Stimulated activated CD4-positive, alpha-beta T cell treated with anti-CD3 and anti-CD28 coated beads, Interleukin-15, amount 100 ng/mL, for 1 hour (primary cell): Measurements from ENCODE around the gene TTLL8.

Experiments used
- DNase-seq, 2 donors: peaks; one replicate each; pipeline ENCODE4 v3.0.0-alpha.2; 2020; ENCODE audit warnings: low read depth in 1 of 2, low spot score in 1 of 2

TTLL8 gene

DNA sequence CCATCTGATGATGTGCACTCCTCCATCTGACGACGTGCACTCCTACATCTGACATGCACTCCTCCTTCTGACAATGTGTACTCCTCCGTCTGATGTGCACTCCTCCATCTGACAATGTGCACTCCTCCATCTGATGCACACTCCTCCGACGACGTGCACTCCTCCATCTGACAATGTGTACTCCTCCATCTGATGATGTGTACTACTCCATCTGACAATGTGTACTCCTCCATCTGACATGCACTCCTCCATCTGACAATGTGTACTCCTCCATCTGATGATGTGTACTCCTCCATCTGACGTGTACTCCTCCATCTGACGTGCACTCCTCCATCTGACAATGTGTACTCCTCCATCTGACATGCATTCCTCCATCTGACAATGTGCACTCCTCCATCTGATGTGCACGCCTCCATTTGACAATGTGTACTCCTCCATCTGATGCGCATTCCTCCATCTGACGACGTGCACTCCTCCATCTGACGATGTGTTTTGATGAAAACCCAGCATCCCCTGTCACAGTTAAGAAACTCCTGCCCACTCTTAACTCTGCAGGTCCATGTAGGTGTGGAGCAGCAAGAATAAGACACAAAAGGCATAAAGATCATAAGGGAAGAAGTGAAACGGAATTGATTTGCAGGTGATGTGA is 35.8 kb downstream of the TTLL8 start:
- DNase-seq: no peak

DNA sequence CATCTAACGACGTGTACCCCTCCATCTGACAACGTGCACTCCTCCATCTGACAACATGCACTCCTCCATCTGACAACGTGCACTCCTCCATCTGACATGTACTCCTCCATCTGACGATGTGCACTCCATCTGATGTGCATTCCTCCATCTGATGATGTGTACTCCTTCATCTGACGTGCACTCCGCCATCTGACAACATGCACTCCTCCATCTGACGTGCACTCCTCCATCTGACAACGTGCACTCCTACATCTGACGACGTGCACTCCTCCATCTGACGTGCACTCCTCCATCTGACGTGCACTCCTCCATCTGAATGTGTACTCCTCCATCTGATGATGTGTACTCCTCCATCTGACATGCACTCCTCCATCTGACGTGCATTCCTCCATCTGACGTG is 37.5 kb downstream of the TTLL8 start:
- no peak for DNase-seq

DNA sequence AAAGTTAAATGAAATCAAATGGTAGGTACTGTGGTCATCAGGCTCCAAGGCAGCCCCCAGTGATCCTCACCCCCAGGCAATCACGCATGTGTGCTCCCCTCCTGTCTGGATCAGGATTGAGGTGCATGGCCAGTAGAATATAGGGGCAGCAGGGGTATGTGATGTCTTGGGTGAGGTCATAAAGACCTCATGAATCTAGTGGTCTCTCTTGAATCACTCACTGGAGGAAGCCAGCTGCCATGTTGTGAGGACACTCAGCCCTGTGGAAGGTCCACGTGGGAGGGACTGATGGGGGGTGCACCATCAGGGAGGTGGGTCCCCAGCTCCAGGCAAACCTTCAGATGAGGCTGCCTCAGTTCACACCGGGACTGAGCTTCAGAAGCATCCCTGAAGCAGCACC is 38.8 kb downstream of the TTLL8 start:
- DNase-seq: no peak

DNA sequence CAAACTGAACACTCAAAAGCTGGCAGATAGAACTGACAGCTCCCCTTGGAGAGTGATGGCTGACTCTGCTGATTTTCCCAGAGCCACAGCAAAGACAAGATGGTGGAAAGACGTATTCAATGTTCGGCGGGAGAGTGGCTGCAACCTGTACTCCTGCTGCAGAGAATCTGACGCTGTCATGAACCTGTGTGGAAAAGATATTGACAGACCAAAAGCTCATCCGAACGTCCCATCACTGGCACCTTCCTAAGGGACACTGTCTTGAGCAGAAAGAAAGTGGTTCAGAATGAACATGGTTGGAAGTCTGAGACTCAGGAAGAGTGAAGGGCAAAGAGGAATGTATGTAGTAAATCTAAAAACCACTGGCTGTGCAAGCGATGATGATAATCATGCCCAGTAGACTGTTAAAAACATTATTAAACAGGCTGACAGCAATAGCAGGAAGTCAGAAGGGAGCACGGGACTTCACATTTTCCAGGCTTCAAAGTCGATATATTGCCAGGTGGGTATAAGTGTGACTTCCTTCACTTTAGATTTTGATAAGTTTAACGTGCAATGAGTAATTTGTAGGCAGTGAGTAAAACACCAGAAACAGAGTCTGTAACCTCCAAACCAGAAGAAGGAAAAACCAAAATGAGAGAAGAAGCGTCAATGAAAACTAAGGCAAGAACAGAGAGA is 39.4 kb downstream of the TTLL8 start:
- DNase-seq: no peak

DNA sequence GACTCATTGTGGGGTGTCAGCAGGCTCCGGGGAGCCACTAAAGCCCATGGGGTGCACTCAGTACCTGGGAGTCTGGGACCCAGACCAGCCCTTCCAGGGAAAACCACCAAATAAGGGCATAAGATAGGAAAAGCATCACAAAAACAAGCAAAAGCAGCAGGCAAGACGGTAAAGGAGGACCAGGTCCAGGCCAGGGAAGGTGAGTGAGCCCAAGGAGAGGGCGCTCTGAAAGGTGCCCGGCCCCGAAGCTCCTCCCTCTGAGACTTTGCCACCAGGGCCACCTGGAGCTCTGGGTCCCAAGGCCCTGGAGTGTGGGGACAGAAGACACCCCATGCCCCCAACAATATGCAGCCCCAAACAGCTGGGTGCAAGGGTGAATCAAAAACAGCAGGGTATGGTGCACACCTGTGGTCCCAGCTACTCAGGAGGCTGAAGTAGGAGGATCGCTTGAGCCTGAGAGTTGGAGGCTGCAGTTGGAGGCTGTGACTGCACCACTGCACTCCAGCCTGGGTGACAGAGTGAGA is 40.3 kb downstream of the TTLL8 start:
- DNase-seq: no peak

DNA sequence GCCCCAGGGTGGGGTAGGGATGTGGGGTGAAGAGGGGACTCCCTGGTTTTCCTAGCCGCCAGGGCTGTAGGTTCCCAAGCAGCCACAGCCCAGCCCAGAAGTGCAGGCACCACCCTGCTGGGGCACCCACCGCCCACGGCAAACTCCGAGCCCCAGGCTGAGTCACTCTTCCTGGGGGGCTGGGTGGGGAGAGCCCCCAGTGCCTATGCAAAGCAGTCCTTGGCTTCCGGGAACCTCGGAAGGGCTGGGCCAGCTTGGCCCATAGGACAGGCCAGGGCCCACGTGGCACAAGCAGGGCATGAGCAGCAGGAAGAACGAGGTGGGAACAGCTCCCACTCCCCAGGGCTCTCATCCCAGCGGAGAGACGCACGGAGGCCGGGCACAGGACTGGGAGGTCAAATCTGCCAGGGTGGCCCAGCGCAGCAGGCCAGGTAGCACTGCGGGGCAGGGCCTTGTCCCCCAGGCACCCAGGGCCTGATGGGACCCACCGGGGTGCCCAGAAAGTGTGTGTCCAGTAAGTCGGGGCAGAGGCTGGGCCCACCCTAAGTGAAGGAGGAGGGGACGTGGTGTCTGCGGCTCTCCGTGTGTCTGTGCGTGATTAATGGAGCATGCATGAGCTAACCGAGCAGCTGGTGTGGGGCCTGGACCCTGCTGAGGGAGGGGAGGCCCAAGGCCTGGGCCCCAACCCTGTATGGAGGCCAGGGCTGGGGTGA is 41.0 kb downstream of the TTLL8 start:
- DNase-seq: peak; percentile 19 to 60

DNA sequence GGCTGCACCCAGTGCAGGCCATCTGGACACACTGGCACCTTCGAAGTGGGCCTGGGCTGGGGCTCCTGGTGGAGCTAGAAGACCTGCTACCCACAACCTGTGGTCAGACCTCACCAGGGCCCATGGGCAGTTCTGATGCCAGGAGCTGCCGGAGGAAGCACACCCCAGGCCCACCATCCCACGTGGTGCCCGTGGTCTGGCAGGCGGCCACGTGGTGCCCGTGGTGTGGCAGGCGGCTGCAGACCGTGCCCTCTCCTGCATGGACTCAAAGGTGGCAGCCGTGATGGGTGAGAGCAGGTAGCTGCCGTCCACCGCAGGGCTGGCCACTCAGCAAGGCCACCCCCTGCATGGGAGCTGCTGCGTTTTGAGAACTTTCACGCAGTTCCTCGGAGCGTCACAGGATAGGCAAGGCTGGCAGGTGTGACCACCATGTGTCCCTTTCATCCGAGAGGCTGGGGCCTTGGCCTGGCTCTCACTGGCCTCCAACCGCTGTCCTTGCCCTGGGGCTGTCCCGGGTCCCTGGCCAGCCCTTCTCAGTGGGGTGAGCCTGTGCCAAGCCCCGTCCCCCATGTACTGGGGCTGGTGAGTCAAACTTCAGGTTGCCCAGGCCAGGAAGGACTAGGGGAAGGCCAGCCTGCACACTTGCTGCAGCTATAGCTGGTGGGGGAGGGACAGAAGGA is 41.6 kb downstream of the TTLL8 start:
- DNase-seq: no peak

DNA sequence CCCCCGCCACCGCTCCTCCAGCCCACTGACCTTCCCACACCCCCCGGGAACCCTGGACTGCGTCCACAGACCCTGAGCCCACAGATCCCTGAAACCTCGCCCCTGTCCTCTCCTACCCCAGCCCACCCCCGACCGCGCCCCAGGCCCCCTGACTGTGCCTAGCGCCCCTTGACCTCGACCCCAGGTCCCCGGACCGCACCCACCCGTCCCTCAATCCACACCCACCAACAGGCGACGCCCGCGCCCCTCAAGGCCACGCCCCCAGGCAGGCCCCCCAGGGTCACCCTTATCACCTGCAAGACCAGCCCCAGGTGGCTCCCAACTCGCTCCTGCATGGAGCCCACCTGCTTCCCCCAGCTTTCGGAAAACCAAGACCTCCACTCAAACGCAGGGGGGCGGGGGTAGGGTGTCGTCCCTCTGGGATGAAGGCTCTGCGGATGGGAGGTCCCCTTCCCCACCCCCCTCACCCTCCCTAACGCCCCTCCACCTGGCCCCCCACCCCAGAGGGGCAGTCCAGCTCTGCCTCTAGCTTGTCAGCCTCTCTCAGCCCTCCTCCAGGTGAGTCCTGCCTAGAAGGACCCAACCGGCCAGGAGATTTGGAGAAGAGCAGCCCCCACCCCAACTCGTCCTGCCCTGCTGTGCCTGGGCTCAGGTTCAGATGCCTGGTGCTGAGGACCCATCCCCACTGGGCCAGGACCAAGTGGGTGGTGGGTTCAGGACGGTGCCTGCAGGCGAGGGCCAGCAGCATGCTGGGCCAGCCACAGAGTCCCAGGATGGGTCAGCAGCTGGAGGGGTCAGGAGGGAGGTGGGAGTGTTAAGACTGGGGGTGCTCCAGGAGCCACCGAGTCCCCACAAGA is 42.4 kb downstream of the TTLL8 start:
- DNase-seq: no peak

DNA sequence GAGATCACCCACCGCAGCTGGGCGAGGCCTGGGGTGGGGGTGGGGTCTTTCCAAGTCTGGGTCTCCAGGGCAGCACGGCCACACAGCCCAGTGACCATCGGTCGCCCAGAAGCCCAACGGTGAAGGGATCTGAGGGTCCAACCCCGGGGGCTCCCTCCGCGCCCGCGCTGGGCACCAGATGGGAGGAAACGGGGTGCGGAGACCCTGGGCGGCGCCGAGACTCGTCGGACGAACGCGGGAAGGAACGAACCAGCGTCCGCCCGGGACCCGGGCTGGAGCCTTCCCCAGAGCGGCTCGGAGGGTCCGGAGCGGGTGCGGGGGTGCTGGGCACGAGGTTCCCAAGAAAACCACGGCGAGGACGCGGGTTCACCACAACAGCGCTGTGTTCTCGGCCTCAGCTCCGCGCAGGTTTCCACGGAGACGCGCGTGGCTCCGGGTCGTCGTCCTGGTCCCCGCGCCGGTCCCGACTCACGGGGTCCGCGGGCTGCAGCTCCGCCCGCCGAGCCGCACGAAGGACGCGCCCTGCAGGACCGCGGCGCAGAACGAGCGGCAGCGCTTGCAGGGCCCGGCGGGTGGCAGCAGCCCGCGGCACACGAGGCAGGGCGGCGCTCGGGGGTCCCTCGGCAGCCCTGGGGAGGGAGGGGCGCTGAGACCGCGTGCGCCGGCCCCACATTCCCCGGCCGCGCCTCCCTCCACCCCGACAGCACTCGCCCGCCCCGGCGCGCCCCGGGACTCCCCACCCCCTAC is 43.3 kb downstream of the TTLL8 start:
- DNase-seq: no peak

DNA sequence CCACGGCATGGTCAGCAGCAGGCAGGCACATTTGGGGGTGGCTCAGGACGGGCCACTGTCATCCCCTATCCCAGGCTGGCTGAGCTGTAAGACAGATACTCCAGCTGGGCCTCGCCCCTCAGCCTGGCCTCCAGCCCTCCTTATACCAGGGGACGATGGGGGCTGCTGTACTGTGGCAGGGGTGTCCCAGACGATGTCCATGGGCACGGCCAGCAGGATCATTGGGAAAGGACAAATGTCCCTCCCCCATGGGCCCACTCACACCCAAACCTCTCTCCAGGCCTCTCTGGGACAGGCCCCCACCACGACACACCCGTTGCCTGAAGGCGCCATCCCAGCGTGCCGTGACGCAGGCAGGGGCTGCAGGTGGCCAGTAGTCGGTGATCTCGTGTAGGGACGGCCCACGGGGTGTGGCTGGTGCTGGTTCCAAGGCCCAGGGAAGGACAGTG is 44.0 kb downstream of the TTLL8 start:
- no peak for DNase-seq

DNA sequence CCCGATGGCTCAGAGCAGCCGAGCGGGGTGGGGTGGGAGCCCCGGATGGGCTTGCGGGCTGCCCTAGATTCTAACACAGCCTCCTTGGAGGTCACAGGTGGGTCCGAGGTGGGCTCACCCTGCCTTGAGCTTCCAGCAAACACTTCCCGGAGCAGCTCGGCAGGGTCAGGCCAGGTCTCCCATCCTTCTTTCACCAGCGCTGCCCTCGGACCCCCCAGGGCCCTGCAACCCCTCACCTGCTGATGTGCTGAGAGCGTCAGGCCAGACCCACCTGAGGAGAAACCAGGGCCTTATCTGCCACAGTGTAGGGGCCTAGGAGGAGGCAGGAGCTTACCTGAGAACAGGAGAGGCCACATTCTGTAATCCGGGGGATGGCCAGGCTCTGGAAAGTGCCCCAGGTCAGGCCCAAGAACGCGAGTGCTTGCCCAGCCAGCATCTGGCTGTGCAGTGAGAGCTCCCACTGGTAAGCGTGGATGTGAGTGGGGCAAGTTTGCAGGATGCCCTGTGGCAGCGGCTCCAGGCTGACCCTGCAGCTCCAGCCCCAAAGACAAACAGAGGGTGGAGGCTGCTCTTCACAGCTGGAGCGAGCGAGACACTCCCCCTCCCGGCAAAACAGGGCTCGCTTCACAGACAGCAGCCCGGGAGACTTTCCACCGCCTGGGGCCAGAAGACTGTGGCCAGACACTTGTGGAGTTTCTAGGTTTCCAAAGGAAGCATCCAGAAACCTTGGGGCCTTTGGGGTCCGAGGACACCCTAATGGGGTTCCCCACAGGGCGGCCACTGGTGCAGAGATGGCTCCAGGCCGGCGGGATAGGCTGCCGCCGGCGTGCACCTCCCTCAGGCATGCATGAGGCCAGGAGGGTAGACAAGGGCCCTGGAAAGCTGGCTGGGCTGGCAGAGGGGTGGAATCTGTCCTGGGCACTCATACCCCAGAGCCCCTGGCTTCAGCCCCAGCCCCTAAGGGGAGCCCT is 45.6 kb downstream of the TTLL8 start, which contains the start of gene IL17REL:
IL17REL (minus strand) TSS at position 555 of the 971 bp plus-strand sequence; CDS start at position 436, 119 bp downstream.
- no peak for DNase-seq

DNA sequence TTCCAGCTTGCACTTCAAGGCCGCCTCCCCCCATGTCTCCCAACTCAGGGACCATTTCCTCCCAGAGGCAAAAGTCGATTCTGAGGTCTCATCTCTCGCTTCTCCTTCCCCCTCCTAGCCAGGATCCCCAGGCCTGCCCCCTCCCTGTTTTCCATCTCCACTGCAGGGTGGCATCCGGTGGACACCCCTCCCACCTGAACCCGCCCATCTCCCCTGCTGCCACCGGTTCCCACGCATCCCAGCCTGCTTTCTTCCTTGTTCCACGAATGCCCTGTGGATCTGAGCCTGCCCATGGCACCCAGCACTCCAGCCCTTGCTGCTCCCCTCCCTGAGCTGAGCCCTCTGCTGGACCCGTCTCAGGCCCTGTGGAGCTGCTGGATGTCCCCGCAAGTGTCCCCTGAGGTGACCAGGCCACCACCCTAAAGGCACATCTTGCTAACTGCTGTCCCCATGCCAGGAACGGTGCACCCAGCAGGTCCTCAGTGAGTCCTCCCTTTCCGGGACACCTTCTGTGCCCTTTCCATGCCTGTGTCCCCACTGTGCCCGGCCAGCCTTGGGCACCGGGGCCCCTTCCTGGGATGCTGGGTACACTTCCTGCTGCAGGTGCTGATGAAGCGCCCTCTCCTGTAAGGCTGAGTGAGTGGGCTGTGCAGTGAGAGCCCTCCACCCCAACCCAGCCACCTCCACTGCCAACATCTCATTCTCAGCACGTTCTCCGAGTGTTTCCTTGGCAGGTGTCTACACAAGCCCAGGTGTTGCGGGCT is 46.5 kb downstream of the TTLL8 start:
- DNase-seq: no peak

DNA sequence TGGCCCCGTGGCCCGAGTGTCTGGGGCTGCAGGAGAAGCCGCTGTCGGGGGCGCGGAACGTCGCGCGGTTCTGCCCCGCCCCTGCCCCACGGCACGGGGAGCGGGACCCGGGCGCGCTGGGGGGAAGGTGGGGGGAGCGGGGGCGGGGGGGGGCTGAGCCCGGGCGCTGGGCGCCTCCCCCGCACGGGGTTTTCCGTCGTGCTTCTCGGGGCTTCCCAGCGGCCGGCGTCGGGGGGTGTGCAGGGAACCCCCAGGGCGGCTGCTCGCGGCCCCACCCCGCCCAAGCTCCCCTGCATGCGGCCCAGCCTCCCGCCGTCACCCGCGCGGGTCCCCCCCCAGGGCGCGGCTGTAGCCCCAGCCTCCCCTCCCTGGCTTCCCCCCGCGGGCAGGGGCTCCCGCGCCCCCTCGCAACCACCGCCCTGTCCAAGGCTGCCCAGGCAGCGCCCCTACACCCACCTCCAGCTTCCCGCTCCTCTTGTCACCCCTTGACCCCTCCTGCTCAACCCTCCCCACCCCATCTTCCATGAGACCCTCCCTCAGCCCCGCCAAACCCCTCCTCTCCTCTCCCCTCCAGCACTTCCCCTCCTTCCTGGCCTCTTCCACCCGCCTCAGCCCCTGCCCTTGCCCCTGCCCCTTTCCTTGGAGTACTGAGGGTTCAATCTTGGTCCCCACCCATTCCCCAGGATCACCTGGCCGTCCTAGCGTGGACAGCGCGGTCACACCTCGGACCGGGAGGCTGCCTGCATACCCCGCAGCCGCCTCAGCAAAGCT is 47.2 kb downstream of the TTLL8 start:
- DNase-seq: peak; percentile 29 to 64

DNA sequence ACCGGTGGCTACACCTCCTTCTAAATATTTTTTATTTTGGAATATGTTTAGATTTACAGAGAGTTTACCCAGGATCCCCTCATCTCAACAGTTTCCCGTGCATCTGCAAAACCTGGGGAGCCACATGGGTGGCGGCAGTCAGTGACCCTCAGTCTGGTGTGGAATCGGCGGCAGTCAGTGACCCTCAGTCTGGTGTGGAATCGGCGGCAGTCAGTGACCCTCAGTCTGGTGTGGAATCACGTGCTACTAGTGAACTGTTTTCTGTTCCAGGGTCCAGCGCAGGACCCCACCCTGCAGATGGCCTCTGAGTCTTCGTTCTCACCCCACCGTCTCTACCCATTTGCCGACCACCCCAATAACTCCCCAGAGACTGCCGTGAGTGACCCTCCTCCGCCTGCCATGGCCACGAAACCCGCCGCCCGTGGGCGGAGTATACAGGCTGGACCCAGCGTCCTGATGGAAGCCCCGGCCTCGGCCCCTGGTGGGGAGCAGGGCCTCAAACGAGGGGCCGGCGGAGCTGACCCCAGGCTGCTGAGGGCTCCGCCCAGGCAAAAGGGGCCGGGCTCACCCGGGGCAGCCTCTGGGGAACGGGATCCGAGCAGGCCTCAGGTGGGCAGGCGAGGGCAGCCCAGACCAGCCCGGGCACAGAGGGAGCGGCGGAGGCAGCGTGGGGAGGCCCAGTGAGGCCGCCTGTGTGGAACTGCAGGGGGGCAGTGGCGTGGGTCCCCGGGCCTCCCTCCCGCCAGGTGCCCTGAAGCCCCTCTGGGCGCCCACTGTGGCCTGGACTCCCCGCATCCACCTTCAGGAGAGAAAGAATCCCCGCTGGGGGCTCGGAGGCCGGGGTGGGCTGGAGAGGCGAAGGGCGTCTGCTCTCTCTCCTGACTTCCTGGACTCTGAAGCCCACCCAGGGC is 48.1 kb downstream of the TTLL8 start:
- DNase-seq: no peak

DNA sequence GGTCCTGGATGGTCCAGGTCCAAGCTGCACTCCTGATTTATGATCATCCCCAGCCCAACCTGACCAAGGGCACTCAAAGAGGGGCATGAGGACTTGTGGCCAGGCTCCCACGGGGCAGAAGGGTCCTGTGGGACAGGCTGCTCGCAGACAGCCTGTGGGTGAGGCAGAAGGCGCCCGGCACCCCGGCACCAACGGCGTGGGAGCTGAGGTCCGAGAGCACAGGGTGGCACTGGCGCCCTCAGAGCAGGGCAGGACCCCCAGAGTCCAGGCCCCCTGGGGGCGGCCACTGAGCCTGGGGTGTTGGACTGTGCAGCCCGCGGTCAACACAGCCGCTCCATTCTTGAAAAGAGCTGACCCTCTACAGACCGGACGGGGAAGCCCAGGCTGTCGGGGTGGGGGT is 48.8 kb downstream of the TTLL8 start:
- no peak for DNase-seq
